Right hindlimb (tissue), 1 donor: ENCODE results near the gene CENPV.
"Not testable (repeated sequence)": the region's sequence is repeated elsewhere in the genome, so short reads cannot be mapped to it uniquely, and the experiment has no call there.

ENCODE experiments used
- DNase-seq: peaks from one replicate; pipeline ENCODE4 v3.0.0-alpha.2; 2018

Gene CENPV

DNA sequence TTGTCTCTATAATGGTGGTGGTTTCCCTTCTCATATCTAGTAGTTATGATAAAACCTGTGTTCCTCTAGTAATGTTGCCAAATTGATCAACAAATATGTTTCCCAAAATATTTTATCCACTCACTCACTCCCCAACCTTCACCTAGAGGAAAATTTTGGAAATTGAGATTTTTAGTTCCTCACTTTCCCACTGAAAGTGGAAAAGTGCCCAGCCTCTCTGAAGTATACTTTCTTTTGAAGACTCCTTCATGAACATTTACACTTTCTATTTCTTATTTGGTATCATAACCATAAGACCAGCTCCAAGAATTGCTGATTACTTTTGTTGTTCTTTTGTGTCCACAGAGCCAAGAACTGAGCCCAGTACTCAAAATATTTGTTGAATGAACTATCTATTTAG, 5.1 kb upstream of the CENPV start:
- DNase-seq = no peak

DNA sequence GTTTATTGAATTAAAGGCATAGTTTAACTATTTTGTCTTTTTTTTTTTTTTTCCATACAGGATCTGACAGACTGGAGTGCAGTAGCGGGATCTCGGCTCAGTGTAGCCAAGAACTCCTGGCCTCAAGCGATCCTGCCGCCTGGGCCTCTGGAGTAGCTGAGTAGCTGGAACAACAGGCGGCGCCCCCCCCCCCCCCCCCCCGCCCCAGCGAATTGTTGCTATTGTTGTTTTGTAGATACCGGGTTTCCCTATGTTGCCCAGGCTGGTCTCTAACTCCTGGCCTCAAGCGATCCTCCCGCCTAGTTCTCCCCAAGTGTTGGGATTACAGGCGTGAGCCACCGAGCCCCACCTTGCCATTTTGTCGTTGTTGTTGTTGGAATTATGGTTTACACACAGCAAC, 1.3 kb upstream of the CENPV start:
- no peak for DNase-seq

DNA sequence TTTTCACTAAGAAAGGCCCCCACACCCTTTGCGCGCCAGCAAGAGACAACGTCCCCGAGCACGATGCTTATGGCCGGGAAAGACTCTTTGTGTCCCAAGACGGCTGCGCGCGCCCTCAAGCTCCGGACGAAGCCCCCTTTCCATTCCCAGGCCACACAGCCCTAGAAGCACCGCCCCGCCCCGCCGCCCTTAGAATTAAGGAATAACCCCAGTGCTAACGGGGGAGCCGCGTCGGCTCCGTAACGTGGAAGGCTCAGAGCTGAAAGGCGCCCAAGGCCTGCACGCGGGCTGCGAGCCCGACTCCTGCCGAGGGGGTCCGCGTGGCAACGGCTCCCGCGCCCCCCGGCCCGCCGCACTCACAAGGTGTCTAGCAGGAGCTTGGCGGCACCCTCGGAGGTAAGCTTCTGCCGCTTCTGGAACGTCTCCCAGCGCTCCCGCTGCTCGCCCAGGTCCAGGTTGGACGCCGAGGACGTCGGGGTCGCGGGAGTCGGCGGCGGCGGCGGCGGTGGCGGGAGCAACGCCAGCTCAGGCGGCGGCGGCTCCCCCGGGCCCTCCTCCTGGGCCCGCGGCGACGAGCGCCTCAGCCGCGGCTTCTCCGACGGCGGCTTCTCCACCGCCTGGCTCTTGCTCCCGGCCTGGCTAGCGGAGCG, 477 bp downstream of the CENPV start:
- DNase-seq = peak; percentile 57

DNA sequence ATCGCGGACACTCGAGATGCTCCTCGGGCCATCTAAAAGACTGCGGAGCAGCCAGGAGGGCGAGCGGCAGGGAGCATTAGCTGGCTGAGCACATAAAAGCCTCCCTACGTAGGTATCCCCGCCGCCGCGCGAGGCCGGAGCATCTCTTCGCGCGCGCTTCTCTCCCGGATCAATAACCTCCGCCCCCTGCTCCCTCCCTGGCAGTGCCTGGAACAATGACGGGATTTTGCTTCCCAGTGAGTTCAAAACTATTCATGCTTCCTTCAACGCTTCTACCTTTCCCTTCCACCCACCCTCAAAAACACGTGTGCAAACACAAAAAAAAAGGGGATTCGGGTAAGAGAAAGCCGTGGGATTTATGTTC, 984 bp downstream of the CENPV start:
- DNase-seq = peak; percentile 45

DNA sequence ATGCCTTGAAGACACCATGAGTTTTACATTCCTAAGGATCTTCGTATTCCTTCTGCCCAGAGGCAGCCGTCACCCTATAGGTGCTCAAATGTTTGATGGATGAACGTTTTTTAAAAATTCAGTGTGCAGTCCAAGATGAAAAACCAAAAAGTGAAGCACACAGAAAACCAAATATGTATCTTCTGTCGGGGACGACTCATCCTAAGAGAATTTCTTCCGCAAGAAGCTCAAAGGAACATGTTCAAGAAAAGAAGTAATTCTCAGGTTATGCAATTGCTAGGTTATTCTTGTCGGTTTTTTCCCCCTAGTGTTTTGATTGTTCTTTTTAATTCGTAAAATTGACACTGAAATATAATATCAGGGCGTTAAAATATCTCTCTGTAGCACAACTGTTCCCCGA, 1.4 kb downstream of the CENPV start:
- DNase-seq = no peak

DNA sequence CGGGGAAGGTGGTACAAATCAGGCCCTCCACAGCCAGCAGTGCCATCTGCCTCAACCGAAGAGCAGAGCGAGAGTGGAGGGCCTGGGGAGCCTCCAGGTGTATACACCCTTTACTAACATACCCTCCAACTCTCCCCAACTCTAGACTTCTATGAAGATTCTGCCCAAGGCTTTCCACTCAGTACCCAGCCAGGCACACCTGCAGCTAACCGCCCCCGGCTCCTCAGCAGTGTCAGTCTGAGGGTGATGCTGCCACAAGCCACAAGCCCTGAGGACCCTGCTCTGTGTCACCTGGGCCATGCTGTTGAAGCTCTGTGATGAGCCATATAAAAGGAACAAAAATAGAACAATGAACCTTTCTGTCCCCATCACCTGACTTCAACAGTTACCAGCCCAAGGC, 3.8 kb downstream of the CENPV start:
- no peak for DNase-seq

DNA sequence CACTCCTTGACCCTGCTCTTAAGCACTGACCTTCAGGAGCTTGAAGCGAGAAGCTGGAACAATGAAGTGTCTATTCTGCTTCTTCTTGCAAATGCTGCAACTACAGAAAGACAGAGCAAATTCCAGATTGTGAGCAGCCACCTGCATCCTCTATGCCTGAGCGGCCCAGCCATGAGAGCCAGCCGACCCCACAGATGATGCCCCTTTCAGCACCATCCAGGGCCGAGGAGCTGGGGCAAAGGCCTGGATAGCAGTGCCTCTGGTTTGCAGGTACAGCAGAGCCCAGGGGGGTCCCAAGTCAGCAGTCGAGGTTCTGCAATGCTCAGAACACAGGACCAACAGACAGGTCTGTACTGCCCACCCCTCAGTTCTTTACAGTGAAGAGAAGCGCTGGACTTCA, 4.7 kb downstream of the CENPV start:
- no peak for DNase-seq

DNA sequence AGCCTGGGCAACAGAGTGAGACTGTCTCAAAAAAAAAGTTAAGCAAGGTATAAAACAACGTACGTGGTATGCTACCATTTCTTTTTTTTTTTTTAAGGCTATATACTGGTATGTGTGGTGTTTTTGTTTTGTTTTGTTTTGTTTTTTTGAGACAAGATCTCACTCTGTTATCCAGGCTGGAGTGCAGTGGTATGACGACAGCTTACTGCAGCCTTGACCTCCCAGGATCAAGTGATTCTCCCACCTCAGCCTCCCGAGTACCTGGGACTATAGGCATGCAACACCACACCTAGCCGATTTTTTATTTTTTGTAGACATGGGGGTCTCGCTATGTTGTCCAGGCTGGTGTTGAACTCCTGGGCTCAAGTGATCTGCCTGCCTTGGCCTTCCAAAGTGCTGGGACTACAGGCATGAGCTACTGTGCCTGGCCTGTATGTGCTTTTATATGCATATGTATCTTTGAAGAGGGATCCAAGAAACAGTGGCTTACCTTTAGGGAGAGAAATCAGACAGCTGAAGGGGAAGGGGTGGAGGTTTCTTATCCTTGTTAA, 6.5 kb downstream of the CENPV start:
- DNase-seq = no peak

DNA sequence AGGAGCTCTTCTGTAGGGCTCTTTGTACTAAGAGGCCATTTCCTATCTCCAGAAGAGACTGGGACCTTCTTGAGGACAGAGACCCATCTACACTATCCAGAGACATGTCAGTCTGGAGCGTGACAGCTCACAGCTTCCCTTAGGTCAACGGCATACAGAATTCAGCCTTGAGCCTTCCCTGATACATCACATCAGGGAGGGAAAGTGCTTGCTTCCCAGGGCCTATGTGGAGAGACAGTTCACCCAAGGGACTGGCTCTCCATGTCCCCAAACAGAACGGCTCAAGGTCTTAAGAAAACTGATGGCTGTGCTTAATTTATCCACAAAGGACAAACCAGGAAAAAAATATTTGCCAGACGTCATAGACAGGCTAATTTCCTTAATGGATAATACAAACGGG, 7.7 kb downstream of the CENPV start:
- no peak for DNase-seq

DNA sequence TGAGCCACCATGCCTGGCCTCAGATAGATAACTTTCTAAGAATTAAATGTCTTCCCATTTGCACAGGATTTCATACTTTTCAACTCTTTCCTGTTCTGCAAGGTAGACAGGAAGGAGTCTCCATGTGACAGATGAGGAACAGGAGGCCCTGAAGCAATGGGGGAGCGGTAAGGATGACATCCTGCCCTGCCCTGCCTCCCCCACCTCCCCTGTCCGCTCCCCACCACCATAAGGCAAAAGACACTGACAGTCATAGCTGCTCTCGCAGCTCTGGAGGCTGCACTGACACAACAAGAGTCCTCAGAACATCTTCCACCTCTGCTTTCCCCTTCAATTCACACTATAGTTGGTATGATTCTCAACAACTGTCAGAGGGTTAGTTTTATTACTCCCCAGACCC, 9.7 kb downstream of the CENPV start:
- no peak for DNase-seq

DNA sequence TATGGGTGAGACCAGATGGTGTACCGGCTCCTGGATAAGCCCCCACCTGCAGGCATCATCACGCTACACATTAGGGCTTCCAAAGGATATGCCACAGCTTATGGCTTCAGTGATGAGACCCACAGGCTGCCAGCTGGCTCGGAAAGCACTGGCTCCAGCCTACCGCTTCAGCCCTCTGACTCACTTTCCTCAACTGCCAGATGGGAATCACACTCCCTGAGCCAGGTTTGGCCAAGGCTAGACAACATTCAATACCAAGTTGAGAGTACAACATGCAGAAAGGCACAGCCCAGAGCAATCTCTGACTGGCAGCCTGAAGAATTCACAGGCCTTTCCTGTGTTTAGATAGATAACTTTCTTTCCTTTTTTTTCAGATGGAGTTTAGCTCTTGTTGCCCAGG, 10.3 kb downstream of the CENPV start:
- no peak for DNase-seq

DNA sequence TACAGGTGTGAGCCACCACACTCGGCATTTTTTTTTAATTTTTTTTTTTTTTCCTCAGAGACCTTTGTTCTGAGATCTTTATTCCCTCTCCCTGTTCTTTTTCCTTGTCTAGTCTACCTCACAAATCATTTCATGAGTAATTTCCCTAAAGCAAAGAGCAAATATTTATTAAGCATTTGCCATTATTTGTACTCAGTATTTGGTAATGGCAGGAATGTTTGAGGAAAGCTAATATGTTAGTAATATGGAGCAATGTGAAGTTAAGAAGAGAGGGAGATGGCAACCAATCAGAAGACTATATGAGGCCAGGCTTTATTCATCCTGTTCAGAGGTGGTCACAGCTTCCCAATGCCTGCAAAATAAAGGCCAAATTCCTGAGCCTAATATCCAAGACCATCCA, 13.3 kb downstream of the CENPV start:
- DNase-seq = no peak

DNA sequence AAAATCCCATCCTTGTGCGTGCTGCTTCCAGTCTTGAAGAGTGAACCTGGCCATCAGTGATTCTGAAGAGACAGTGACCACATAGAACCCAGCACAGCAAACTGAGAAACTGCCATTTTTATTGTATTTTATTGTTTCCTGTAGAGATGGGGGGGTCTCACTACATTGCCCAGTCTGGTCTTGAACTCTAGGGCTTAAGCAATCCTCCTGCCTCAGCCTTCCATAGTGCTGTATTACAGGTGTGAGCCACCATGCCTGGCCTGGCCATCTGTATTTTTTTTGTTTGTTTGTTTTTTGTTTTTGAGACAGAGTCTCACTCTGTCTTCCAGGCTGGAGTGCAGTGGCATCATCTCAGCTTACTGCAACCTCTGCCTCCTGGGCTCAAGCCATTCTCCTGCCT, 13.9 kb downstream of the CENPV start:
- DNase-seq = no peak

DNA sequence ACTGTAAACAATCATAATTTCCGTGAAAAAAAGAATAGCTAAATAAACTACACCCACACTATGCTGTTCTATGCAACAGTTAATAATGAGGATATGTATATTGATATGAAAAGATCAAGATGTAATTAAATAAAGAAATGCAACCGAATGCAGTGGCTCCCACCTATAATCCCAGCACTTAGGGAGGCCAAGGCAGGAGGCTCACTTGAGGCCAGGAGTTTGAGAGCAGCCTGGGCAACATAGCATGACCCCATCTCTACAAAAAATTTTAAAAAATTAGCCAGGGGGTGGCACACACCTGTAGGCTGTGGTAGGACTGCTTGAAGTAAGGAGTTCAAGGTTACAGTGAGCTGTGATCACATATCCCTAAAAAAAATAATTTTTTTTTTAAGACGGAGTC, 14.9 kb downstream of the CENPV start:
- no peak for DNase-seq

DNA sequence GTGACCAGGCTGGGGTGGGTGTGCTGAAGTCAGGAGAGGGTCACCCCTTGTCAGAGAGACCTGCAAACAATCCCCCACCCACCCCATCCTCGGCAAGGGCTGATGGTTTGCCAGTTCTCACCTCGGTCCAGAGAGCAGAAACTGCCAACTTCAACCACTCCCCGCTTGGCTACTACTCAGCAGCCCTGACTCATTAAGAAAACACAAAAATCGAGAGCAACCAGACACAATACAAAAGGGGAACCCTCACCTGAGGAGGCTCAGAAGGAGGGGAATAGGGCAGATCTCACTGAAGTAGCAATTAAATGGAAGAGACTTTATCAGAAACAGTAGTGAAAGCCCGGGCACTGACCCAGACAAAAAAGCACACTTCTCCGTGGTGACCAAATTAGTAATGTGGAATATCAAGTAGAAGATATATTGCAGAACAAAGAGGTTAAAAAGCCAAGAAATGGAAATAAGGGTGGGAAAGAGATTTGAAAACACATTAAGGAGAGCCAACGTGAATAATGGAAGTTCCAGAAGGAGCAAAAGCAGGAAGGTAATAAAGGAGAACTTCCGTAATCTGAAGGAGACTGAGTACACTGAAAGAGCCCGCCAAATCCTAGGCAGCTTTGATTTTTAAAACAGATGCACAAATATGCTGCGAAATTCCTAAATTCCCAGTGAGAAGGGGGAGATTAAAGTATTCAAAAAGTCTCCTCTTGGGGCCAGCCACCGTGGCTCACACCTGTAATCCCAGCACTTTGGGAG, 23.6 kb downstream of the CENPV start:
- peak; percentile 69 for DNase-seq

DNA sequence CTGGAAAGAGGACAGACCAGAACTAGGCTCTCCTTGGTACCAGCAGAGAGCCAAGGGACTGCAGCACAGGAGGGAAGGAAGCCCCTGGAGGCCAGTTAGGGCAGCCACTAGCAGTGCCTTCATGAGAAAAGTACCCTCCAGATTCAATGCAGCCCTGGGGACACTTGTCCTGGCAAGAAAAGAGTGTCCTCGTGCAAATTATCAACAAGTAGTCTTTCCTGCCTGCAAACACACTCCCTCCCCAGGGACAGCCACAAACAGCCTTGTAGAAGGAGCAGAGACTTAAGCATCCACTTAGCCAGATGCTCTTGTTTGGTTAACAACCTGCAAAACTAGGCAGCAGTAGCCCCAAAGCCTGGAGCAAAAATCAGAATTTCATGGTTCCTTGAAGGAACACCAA, 24.3 kb downstream of the CENPV start:
- peak; percentile 20 for DNase-seq

DNA sequence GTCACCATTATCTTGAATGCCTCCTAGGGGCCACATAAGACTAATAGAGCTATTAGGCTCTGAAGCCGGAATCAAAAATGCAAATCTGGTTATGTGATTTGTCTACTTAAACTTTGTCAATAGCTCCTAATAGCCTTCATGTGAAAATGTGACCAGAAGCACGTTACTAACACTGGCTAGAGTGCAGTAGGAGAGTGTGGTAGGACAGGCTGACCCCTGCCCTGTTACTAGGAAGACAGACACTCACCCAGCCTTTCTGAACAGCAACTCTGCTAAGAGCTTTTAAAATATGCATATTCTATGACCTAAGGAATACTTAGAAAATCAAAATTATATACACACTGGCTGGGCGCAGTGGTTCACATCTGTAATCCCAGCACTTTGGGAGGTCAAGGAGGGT, 26.3 kb downstream of the CENPV start:
- DNase-seq = no peak

DNA sequence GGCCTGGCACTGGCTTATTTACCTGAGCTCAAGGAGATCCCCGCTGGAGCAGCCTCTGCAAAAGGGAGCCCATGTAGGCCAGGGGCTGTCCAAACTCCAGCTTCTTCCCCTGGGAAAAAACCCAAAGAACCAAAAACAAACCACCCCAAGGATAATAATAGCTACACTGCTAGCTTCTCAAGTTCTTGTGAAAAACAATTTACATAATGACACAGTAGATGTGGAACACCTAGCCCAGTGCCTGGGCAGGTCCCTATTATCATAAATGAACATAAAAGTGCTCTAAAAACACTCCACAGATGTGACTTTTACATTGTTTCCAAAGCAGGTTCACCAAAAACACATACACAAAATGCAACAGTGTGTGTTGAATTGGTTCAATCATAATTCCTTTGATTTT, 27.3 kb downstream of the CENPV start:
- DNase-seq = no peak

DNA sequence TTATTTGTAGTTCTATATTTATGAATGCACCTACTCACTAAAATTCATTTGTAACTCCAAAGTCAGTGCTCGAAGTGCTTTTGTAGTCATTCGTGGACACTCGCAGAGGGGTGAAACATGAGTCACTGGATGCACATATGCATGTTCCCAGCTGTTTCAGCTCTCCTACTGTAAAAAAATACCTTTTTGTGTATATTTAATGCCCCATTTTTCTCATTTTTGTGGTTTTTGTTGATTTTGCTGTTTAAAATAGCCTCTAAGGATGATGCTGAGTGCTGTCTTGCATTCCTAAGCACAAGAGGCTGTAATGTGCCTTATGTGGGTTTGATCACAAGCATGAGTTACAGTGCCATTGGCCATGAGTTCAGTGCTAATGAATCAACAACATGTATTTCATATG, 30.6 kb downstream of the CENPV start:
- DNase-seq = no peak

DNA sequence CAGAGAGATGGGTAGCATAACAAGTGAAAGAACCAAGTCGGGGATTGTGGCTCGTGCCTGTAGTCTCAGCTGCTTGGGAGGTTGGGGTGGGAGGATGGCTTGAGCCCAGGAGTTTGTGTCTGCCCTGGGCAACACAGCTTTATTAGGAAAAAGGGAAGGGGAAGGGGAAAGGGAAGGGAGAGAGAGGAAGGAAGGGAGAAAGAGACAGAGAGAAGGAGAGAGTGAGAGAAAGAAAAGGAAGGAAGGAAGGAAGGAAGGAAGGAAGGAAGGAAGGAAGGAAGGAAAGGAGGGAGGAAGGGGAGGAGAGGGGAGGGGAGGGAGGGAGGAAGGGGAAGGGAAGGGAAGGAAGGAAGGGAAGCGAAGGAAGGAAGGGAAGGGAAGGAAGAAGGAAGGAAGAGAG, 33.3 kb downstream of the CENPV start:
- DNase-seq = no peak

DNA sequence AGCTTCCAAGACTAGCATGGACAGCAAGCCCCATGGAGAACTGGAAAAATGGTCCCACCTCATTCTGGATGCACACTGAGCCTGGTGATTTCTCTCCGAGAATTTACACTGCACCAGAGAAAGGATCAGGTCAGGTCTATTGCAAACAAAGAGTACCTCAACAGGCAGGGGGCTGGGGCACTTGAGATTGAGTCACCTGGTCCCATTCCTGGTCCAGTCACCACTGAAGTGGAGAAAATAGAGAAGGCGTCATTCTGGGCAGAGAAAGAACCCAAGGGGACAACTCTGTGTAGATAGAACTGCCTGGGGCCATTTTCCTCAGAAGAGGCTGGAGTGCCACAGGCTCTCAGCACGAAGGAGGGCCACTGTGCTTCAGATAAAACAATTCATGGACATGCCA, 38.4 kb downstream of the CENPV start:
- DNase-seq = no peak

DNA sequence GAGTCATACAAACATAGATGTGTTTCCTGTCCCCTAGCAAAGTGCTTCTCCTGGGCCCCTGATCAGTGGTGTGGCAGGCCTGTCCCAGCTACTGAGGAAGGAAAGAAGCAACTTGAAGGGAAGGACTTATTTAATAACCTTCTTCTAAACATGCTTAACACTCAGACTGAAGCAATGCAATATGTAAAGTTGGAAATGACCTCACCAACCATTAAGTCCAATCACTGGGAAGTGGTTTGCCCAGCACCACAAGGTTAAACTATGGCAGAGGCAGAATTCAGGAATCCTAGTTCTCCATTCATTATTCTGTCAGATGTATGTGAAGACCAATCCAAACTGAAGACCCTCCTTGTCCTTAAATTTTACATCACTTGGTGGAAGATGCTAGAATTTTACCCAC, 39.1 kb downstream of the CENPV start:
- no peak for DNase-seq

DNA sequence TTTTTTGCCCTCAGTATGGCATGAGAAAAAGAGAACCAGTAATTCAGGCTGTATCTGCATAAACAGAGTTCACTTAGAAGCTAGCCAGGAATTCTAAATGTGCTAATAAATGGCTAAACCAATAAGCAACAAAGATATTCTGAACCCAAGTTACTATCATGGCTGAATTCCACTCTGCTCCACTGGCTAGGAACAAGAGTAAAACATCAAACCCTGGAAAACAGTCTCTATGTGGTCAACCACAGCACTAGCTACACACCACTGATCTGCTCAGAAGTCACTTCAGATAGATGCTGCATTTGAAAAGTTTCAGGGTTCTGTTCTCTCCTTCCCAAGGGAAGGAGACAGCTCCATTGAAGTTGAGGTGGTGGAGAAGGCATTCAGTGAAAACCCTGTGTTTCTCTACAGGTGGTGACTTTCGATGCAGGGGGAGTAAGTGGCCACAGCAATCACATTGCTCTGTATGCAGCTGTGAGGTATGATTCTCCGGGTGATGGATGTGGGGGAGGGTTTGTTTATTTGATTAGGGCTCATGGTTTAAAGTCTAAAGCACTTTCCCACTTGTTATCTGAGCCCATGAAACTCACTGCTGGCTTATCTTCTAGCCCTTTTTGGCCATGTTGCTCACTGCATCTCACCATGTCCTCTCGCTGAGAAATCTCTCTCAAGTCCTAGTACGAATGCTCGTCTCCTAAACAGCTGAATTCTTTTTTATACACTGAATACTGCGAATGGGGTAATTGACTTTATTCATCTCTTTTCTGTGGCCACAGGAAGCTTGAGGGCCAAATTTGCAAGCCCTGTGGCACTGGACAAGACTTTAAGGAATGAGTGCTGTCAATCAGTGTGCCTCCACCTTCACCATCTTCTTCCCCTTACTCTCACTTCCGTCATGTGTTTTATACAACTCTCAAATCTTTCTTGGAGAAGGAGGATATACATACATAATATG, 39.9 kb downstream of the CENPV start:
- no peak for DNase-seq

DNA sequence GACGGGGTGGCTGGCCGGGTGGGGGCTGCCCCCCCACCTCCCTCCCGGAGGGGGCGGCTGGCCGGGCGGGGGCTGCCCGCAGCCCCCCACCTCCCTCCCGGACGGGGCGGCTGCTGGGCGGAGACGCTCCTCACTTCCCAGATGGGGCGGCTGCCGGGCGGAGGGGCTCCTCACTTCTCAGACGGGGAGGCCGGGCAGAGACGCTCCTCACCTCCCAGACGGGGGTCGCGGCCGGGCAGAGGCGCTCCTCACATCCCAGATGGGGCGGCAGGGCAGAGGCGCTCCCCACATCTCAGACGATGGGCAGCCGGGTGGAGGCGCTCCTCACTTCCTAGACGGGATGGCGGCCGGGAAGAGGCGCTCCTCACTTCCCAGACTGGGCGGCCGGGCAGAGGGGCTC, 41.2 kb downstream of the CENPV start:
- DNase-seq = not testable (repeated sequence)
